ENCODE data around the gene MAGED2. TPM values are rescaled to one million over a fixed set of nuclear protein-coding genes. Genes with fewer than 3 reads are reported as not detected.
A peak's percentile ranks its signal among the peaks of the same experiment; 100 is the strongest.

MAGED2 gene
- total RNA-seq, 1 donor from 2014 or later: 467 TPM

GRCh38 chrX:54798137-54798536 is 9.4 kb upstream of the MAGED2 start, which contains the start of gene ITIH6:
TSS of gene ITIH6 (minus strand) at chrX:54798255. CDS start at chrX:54798210, 45 bp downstream.
- peaks cover 18% of the 10 kb centered on the region for H3K4me1 Mint-ChIP-seq (ENCODE audit: low read depth)
- H3K9me3 Mint-ChIP-seq (ENCODE audit: low read depth): peaks cover 18% of the 10 kb centered on the region
- no peak for TF ChIP-seq CTCF (IDR thresholded peaks at IDR 0.05)
- no peaks in the 10 kb centered on the region for H3K36me3 Mint-ChIP-seq (ENCODE audit: low read depth)
- H3K27me3 Mint-ChIP-seq (ENCODE audit: low read depth): no peaks in the 10 kb centered on the region
- no peak for DNase-seq (ENCODE audit: low spot score)
- no peak within 1 kb of the TSS for H3K4me3 Mint-ChIP-seq (ENCODE audit: unreplicated experiment)
- H3K27ac Mint-ChIP-seq (ENCODE audit: unreplicated experiment): no peak within 1 kb of the TSS

- H3K4me3 Mint-ChIP-seq (ENCODE audit: unreplicated experiment): no peak overlapping the region
- peaks cover 11% of the 10 kb centered on the region for H3K9me3 Mint-ChIP-seq (ENCODE audit: low read depth)
- H3K27me3 Mint-ChIP-seq (ENCODE audit: low read depth): no peaks in the 10 kb centered on the region
- no peaks in the 10 kb centered on the region for H3K36me3 Mint-ChIP-seq (ENCODE audit: low read depth)
- H3K4me1 Mint-ChIP-seq (ENCODE audit: low read depth): peaks cover 12% of the 10 kb centered on the region
- DNase-seq (ENCODE audit: low spot score): no peak
- H3K27ac Mint-ChIP-seq (ENCODE audit: unreplicated experiment): no peak overlapping the region
- TF ChIP-seq CTCF (IDR thresholded peaks at IDR 0.05): no peak
Observed at GRCh38 chrX:54799046-54799445, 8.5 kb upstream of the MAGED2 start.

GRCh38 chrX:54808109-54808604 is 612 bp downstream of the MAGED2 start:
- Mint-ChIP-seq H3K9me3 (ENCODE audit: low read depth) (peaks cover 20% of the 10 kb centered on the region), H3K27ac (ENCODE audit: unreplicated experiment) (peak overlapping the region; percentile 98), H3K27me3 (ENCODE audit: low read depth) (no peaks in the 10 kb centered on the region), H3K4me3 (ENCODE audit: unreplicated experiment) (peak overlapping the region; percentile 98), H3K4me1 (ENCODE audit: low read depth) (peaks cover 22% of the 10 kb centered on the region), H3K36me3 (ENCODE audit: low read depth) (peaks cover 23% of the 10 kb centered on the region)
- no peak for DNase-seq (ENCODE audit: low spot score)
- TF ChIP-seq CTCF (IDR thresholded peaks at IDR 0.05): peak; percentile 23

- no peak for TF ChIP-seq CTCF (IDR thresholded peaks at IDR 0.05)
- Mint-ChIP-seq H3K4me1 (ENCODE audit: low read depth) (peaks cover 25% of the 10 kb centered on the region), H3K4me3 (ENCODE audit: unreplicated experiment) (peak overlapping the region; percentile 98), H3K36me3 (ENCODE audit: low read depth) (peaks cover 27% of the 10 kb centered on the region), H3K27me3 (ENCODE audit: low read depth) (no peaks in the 10 kb centered on the region), H3K9me3 (ENCODE audit: low read depth) (peaks cover 24% of the 10 kb centered on the region), H3K27ac (ENCODE audit: unreplicated experiment) (peak overlapping the region; percentile 98)
- peak; percentile 98 for DNase-seq (ENCODE audit: low spot score)
Observed at GRCh38 chrX:54808605-54809483, 1.3 kb downstream of the MAGED2 start.

GRCh38 chrX:54810532-54810931 is 3.0 kb downstream of the MAGED2 start:
- Mint-ChIP-seq H3K36me3 (ENCODE audit: low read depth) (peaks cover 36% of the 10 kb centered on the region), H3K4me1 (ENCODE audit: low read depth) (peaks cover 25% of the 10 kb centered on the region), H3K9me3 (ENCODE audit: low read depth) (peaks cover 26% of the 10 kb centered on the region), H3K27me3 (ENCODE audit: low read depth) (no peaks in the 10 kb centered on the region), H3K4me3 (ENCODE audit: unreplicated experiment) (peak overlapping the region; percentile 98), H3K27ac (ENCODE audit: unreplicated experiment) (peak overlapping the region; percentile 77)
- DNase-seq (ENCODE audit: low spot score): no peak
- TF ChIP-seq CTCF (IDR thresholded peaks at IDR 0.05): no peak
